ENCODE results near the gene ITPRID1.
"Not testable (repeated sequence)": the region's sequence is repeated elsewhere in the genome, so short reads cannot be mapped to it uniquely, and the experiment has no call there.

ITPRID1 gene

DNA sequence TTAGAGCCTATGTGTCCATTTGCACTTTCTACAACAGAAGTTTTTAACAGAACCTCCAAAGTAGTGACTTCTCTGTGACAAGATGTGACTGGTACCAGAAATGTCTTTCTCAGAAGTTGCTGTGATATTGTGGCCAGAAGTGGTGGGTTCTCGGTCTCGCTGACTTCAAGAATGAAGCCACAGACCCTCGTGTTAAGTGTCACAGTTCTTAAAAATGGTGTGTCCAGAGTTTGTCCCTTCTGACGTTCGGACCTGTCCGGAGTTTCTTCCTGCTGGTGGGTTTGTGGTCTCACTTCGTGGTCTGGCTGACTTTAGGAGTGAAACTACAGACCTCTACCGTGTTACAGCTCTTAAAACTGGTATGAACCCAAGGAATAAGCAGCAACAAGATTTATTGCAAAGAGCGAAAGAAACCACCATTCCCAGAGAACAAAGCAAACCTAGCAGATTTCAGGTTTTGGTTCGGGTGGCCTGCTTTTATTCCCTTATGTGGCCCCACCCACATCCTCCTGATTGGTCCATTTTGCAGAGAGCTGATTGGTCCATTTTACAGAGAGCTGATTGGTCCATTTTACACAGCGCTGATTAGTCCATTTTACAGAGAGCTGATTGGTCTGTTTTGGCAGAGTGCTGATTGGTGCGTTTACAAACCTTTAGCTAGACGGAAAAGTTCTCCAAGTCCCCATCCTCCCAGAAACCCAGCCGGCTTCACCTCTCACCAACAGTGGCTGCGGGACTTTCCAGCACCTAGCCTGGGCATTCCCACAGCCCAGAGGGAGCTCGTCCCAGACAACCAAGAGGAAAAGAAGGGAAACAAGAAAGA is 3.0 kb downstream of the ITPRID1 start:
- DNase-seq: no peak

DNA sequence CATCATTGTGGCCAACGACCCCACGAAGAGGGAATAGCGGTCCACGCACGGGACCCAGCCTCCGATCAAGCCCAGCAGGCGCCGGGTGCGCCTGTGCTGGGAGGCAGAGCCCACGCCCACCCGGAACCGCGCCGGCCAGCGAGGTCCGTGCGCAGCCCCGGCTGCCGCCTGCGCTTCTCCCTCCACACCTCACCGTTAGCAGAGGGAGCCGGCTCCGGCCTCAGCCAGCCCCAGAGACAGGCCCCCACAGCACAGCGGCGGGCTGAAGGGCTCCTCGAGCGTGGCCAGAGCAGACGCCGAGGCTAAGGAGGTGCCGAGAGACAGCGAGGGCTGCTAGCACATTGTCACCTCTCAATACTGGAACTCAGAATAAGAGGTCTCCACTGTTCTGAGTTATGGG is 3.6 kb downstream of the ITPRID1 start:
- DNase-seq: no peak

DNA sequence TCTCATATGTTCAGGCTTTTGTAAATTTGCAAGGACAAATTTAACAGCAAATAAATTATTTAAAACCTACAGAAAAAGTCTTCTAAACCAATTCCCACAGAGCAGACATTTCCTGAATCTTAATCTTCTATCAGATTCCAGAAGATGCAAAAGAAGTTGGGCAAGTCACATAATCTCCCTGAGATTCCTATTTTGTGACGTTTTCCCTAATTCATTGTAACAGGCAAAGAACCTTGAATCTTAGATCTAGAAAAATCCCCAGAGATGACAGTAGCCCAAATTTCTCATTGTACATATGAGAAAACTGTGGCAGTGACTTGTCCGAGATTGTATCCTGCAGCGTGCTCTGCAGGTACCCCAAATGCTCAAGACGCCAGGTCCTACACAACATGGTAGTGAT is 4.9 kb downstream of the ITPRID1 start:
- no peak for DNase-seq

GRCh38 chr7:31521336-31522010 is 7.6 kb downstream of the ITPRID1 start:
- DNase-seq: no peak

- DNase-seq: no peak
Observed at GRCh38 chr7:31526864-31527263, 13.0 kb downstream of the ITPRID1 start.

DNA sequence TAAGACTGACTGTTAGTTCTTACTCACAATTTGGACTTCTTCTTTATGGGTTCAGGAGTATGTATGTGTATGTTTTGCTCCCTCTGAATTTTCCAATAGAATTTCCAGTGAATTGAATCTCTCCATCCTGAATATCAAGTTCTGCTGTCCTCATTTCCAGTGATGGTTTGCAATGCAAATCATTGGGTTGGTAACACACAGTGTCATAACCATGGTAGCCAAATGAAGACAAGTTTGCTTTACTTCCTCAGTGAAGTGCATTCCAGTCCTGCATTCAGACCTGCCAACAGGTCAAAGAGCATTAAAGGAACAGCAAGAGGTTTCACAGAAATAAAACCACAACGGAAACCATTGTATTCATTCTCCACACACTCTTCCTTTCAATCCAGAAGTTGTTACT is 15.2 kb downstream of the ITPRID1 start:
- DNase-seq: no peak

DNA sequence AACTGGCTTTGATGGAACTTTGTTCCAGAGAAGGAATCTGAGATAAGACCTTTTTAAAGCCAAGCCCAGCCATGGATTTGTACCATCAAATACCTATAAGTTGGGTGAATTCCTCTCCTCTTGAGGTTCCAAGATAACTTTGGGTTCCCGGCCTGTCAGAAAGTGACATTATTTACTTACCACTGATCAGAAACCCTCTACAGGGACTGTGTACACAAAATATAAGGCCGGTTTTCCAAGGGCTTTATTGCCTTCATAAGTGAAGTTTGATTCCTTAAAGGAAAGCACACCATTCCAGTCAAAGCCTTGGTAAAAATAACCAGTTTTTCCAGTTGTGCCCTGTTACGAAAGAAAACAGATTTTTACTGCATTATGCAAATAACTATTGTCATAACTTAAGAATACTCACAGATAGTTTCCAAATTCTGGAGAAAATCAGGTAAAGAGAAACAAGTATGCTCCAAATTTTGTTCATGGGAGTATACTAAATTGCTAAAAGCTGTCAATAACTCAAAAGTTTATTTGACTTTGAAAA is 26.8 kb downstream of the ITPRID1 start:
- not testable (repeated sequence) for DNase-seq

- no peak for DNase-seq
Observed at GRCh38 chr7:31545549-31545948, 31.7 kb downstream of the ITPRID1 start.

DNA sequence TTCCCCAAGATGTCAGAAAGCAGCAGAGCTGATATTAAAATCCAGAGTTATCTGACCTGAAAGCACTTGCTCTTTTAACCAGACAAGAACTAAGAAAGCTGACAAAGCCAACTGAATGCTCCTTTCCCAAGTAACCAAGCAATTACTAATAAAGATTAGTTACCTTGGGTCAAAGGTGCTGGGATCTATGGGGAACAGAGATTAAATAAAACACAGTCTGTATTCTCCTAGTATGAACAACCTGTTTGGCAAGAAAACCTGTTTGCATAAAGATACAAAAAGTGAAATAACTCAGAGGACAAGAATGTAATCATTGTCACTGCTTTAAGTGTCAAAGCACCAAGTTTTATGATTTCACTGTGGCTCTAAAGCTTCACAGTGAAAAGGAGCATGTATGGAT is 35.7 kb downstream of the ITPRID1 start:
- no peak for DNase-seq

- no peak for DNase-seq
Observed at GRCh38 chr7:31550432-31550831, 36.5 kb downstream of the ITPRID1 start.

GRCh38 chr7:31553661-31554081 is 39.8 kb downstream of the ITPRID1 start:
- DNase-seq: no peak

GRCh38 chr7:31562002-31562401 is 48.1 kb downstream of the ITPRID1 start:
- DNase-seq: no peak

DNA sequence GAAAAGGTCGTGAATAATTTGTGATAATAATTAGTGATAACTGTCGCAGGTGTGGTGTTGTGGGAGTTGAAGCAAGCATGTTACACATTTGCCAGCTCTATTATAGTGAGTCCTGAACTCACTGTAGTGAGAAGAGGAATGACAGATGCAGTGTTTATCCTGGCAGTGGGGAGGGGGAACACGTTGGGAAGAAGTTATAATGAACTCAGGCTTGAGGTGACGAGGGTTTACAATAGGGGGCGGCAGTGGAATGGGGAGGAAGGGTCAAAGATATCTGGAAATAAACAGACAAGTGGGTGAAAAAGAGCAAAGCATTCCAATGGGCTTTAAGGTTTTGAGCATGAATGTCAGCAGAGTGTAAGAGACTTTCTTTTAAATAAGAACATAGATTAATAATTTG is 49.6 kb downstream of the ITPRID1 start:
- no peak for DNase-seq

GRCh38 chr7:31563951-31564350 is 50.1 kb downstream of the ITPRID1 start:
- no peak for DNase-seq

GRCh38 chr7:31564661-31565060 is 50.8 kb downstream of the ITPRID1 start:
- DNase-seq: no peak

- no peak for DNase-seq
Observed at GRCh38 chr7:31569528-31569927, 55.6 kb downstream of the ITPRID1 start.

- DNase-seq: no peak
Observed at GRCh38 chr7:31583526-31583925, 69.6 kb downstream of the ITPRID1 start.

- no peak for DNase-seq
Observed at GRCh38 chr7:31583942-31584341, 70.1 kb downstream of the ITPRID1 start.

DNA sequence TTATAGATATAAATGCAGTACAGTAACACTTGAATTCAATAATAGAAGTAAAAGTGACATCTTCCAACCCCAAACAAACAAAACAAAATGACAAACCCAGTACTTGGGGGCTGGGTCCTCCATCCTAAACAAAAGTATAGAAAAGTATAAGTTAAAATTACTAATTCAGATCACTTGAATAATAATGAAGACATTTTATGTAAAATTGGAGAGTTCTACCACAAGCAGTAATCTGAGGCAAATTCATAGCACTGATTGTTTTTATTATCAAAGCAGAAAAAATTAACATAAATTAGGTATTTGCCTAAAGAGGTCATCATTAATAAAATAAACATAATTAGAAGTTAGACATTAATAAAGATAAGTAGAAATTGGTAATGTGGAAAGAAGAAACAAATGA is 81.5 kb downstream of the ITPRID1 start:
- DNase-seq: no peak

DNA sequence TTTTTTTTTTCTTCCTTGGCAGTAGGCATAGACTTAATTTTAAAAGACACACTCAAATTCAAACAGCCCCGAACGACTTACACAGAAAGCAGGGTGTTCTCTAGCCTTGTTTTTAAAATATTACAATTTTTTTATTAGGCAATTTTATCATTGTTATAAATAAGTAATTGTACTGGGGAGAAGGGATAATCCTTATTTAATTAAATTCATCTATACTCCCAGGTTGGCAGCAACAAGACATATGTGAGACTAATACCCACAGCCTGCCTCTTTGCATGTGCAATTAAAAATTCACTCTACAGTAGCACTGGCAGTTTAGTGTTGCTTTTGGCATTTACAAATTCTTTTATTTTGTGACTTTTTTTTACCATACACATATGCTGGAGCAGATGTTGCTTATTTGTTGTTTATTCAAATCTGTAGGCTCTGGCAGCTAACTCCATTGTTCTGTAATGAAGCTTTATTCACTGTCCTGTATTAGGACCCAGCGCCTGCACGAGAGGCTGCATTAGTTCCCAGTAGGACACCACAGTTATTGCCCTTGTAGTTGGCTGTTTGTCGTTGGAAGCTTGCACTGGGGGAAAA is 88.2 kb downstream of the ITPRID1 start:
- DNase-seq: no peak

GRCh38 chr7:31603046-31603445 is 89.2 kb downstream of the ITPRID1 start:
- no peak for DNase-seq

DNA sequence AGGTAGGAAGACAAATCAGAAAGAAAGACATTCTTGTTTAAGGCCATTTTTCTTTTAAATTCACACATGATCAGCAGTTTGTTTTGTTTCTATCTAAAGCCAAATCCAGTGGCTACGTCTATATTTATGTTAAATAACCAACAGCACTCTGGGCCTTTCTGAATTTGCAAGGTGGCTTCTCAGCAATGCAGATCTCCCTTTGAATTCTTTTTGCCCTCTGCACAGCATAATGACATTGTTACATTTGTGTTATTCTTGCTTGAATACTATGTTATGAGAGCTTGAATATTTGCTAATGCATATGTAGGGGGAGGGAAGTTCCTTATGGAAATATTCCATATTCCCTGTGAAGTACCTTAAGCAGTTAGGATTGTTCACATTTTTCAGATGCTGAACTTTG is 99.7 kb downstream of the ITPRID1 start:
- DNase-seq: no peak

GRCh38 chr7:31633467-31633866 is 119.6 kb downstream of the ITPRID1 start:
- no peak for DNase-seq
